Activated T-cell treated with anti-CD3 and anti-CD28 coated beads, Interleukin-2, amount 50 U/mL, for 1 hour (primary cell): ENCODE measurements around the gene TAS2R31.

Experiments
- DNase-seq: peaks from one replicate; pipeline ENCODE4 v3.0.0-alpha.2; 2020

TAS2R31 gene

GRCh38 chr12:10994307-10994706 lies 36.9 kb downstream of the TAS2R31 start:
- no peak for DNase-seq

GRCh38 chr12:10989107-10989506 lies 42.1 kb downstream of the TAS2R31 start:
- DNase-seq, result no peak

GRCh38 chr12:10986812-10987211 lies 44.4 kb downstream of the TAS2R31 start, which contains the start of gene TAS2R50:
Gene TAS2R50 (minus strand): TSS chr12:10986912. CDS start chr12:10986860, 52 bp downstream.
- DNase-seq, result no peak

- no peak for DNase-seq
Observed at GRCh38 chr12:10982244-10982643, 49.0 kb downstream of the TAS2R31 start.
